ENCODE measurements around the gene MRPL51. TPM values are rescaled to one million over a fixed set of nuclear protein-coding genes. Genes with fewer than 3 reads are reported as not detected.

Gene MRPL51
- polyA plus RNA-seq, 1 donor (not counting 4 experiments of a cell fraction or from before 2014, with no cell fraction given): 184 TPM

DNA sequence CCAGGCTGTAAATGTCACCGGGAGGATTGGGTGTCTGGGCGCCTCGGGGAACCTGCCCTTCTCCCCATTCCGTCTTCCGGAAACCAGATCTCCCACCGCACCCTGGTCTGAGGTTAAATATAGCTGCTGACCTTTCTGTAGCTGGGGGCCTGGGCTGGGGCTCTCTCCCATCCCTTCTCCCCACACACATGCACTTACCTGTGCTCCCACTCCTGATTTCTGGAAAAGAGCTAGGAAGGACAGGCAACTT lies 42.6 kb upstream of the MRPL51 start:
- no peaks in the 10 kb centered on the region for H3K9me3 ChIP-seq (ENCODE audit: control insufficient read depth, low read depth, low read length)
- H3K9ac ChIP-seq (ENCODE audit: control insufficient read depth, extremely low read depth, insufficient read depth, low read length): peak overlapping the region; percentile 95
- H3K4me2 ChIP-seq (ENCODE audit: control insufficient read depth, extremely low read depth, insufficient read depth, low read depth, low read length): peak overlapping the region; percentile 86
- peaks cover 47% of the 10 kb centered on the region for H4K20me1 ChIP-seq (ENCODE audit: control insufficient read depth, extremely low read depth, insufficient read depth, low read length)
- H3K9me1 ChIP-seq (ENCODE audit: control insufficient read depth, extremely low read depth, insufficient read depth, low read length): peaks cover 5% of the 10 kb centered on the region
- TF ChIP-seq, protein P1, sequence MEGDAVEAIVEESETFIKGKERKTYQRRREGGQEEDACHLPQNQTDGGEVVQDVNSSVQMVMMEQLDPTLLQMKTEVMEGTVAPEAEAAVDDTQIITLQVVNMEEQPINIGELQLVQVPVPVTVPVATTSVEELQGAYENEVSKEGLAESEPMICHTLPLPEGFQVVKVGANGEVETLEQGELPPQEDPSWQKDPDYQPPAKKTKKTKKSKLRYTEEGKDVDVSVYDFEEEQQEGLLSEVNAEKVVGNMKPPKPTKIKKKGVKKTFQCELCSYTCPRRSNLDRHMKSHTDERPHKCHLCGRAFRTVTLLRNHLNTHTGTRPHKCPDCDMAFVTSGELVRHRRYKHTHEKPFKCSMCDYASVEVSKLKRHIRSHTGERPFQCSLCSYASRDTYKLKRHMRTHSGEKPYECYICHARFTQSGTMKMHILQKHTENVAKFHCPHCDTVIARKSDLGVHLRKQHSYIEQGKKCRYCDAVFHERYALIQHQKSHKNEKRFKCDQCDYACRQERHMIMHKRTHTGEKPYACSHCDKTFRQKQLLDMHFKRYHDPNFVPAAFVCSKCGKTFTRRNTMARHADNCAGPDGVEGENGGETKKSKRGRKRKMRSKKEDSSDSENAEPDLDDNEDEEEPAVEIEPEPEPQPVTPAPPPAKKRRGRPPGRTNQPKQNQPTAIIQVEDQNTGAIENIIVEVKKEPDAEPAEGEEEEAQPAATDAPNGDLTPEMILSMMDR (optimal IDR thresholded peaks at IDR 0.05 in 1 of 3, IDR thresholded peaks at IDR 0.05 in 1 of 3, conservative IDR thresholded peaks at IDR 0.05 in 1 of 3; ENCODE audit: extremely low read depth in 1 of 3, insufficient read depth in 2 of 3, low read length in 3 of 3): no peak
- TF ChIP-seq EZH2 (IDR thresholded peaks at IDR 0.05; ENCODE audit: low read length): no peak
- peaks cover 30% of the 10 kb centered on the region for H3K79me2 ChIP-seq (ENCODE audit: control insufficient read depth, insufficient read depth, low read length)
- peak overlapping the region; percentile 92 for H3K27ac ChIP-seq (ENCODE audit: control insufficient read depth, insufficient read depth, low read length)
- peaks cover 30 to 41% of the 10 kb centered on the region in 2 experiments for H3K36me3 ChIP-seq (ENCODE audit: control insufficient read depth in 2 of 2, extremely low read depth in 1 of 2, insufficient read depth in 2 of 2, low read length in 2 of 2)
- no peak overlapping the region for H2AFZ ChIP-seq (ENCODE audit: control insufficient read depth, low read length)
- FAIRE-seq (no peak), DNase-seq (ENCODE audit: low read depth, low spot score) (no peak)
- no peaks in the 10 kb centered on the region for H3K27me3 ChIP-seq (ENCODE audit: control insufficient read depth, extremely low read depth, insufficient read depth, low read length)
- H3K4me3 ChIP-seq (ENCODE audit: control insufficient read depth in 2 of 3, extremely low read depth in 1 of 3, insufficient read depth in 2 of 3, low read depth in 1 of 3, low read length in 3 of 3): peak overlapping the region; percentile 78 to 95 (median 79)
- dilution Hi-C loops (cut with MboI; ENCODE audit: extremely low pct_ligation_motif_present, low sequenced_read_pairs): no loop called here
- H3K4me1 ChIP-seq (ENCODE audit: control insufficient read depth, extremely low read depth, insufficient read depth, low read length): peaks cover 55% of the 10 kb centered on the region

DNA sequence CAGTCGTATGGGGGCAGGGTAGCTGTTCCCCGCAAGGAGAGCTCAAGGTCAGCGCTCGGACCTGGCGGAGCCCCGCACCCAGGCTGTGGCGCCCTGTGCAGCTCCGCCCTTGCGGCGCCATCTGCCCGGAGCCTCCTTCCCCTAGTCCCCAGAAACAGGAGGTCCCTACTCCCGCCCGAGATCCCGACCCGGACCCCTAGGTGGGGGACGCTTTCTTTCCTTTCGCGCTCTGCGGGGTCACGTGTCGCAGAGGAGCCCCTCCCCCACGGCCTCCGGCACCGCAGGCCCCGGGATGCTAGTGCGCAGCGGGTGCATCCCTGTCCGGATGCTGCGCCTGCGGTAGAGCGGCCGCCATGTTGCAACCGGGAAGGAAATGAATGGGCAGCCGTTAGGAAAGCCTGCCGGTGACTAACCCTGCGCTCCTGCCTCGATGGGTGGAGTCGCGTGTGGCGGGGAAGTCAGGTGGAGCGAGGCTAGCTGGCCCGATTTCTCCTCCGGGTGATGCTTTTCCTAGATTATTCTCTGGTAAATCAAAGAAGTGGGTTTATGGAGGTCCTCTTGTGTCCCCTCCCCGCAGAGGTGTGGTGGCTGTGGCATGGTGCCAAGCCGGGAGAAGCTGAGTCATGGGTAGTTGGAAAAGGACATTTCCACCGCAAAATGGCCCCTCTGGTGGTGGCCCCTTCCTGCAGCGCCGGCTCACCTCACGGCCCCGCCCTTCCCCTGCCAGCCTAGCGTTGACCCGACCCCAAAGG lies 42.1 kb upstream of the MRPL51 start:
- Histone ChIP-seq H3K27ac (ENCODE audit: control insufficient read depth, insufficient read depth, low read length) (peak overlapping the region; percentile 92), H3K27me3 (ENCODE audit: control insufficient read depth, extremely low read depth, insufficient read depth, low read length) (no peaks in the 10 kb centered on the region), H3K36me3 (ENCODE audit: control insufficient read depth in 2 of 2, extremely low read depth in 1 of 2, insufficient read depth in 2 of 2, low read length in 2 of 2) (peaks cover 30 to 46% of the 10 kb centered on the region in 2 experiments), H3K79me2 (ENCODE audit: control insufficient read depth, insufficient read depth, low read length) (peaks cover 30% of the 10 kb centered on the region), H3K4me1 (ENCODE audit: control insufficient read depth, extremely low read depth, insufficient read depth, low read length) (peaks cover 52% of the 10 kb centered on the region), H3K9me1 (ENCODE audit: control insufficient read depth, extremely low read depth, insufficient read depth, low read length) (peaks cover 5% of the 10 kb centered on the region), H3K9me3 (ENCODE audit: control insufficient read depth, low read depth, low read length) (no peaks in the 10 kb centered on the region), H3K4me3 (ENCODE audit: control insufficient read depth in 2 of 3, extremely low read depth in 1 of 3, insufficient read depth in 2 of 3, low read depth in 1 of 3, low read length in 3 of 3) (peak overlapping the region; percentile 78 to 95 (median 79)), H4K20me1 (ENCODE audit: control insufficient read depth, extremely low read depth, insufficient read depth, low read length) (peaks cover 47% of the 10 kb centered on the region), H3K9ac (ENCODE audit: control insufficient read depth, extremely low read depth, insufficient read depth, low read length) (peak overlapping the region; percentile 95), H3K4me2 (ENCODE audit: control insufficient read depth, extremely low read depth, insufficient read depth, low read depth, low read length) (peak overlapping the region; percentile 86), H2AFZ (ENCODE audit: control insufficient read depth, low read length) (no peak overlapping the region)
- dilution Hi-C loops (cut with MboI; ENCODE audit: extremely low pct_ligation_motif_present, low sequenced_read_pairs): no loop called here
- TF ChIP-seq EZH2 (IDR thresholded peaks at IDR 0.05; ENCODE audit: low read length): no peak
- TF ChIP-seq, protein P1 (optimal IDR thresholded peaks at IDR 0.05 in 1 of 3, IDR thresholded peaks at IDR 0.05 in 1 of 3, conservative IDR thresholded peaks at IDR 0.05 in 1 of 3; ENCODE audit: extremely low read depth in 1 of 3, insufficient read depth in 2 of 3, low read length in 3 of 3): no peak
- FAIRE-seq: no peak
- no peak for DNase-seq (ENCODE audit: low read depth, low spot score)

Data from keratinocyte (primary cell).